Measurements from ENCODE around the gene PRUNE2. TPM values are rescaled to one million over a fixed set of nuclear protein-coding genes. Genes with fewer than 3 reads are reported as not detected.

Gene PRUNE2
- total RNA-seq, 4 donors from 2014 or later = 3.7 to 7.8 (median 4.9) TPM

DNA sequence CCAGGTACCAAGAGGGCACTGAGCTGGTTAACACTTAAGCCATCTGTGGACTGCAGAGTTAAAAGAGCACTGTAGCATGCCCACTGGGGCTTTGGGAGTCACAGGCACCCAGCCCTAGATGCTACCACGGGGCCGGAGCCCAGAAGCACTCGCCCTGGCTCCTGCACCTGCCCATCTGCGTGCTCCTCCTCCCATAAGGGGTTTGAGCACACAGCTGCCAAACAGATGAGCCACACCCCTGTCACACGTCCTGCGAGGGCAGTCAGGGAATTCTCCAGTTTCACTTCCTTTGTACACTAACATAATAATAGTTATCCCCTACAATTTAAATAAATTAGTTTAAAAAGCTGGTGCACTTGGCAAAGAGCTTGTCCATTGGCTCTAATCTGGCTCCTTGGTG, 146.2 kb downstream of the PRUNE2 start:
- DNase-seq = no peak
- WGBS, 2 donors = 70 to 71% methylated on average over 6 of the region's 6 CpGs
- no peak for TF ChIP-seq POLR2A (IDR thresholded peaks at IDR 0.05)
- TF ChIP-seq, protein P1, sequence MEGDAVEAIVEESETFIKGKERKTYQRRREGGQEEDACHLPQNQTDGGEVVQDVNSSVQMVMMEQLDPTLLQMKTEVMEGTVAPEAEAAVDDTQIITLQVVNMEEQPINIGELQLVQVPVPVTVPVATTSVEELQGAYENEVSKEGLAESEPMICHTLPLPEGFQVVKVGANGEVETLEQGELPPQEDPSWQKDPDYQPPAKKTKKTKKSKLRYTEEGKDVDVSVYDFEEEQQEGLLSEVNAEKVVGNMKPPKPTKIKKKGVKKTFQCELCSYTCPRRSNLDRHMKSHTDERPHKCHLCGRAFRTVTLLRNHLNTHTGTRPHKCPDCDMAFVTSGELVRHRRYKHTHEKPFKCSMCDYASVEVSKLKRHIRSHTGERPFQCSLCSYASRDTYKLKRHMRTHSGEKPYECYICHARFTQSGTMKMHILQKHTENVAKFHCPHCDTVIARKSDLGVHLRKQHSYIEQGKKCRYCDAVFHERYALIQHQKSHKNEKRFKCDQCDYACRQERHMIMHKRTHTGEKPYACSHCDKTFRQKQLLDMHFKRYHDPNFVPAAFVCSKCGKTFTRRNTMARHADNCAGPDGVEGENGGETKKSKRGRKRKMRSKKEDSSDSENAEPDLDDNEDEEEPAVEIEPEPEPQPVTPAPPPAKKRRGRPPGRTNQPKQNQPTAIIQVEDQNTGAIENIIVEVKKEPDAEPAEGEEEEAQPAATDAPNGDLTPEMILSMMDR (IDR thresholded peaks at IDR 0.05) = no peak
- no peaks in the 10 kb centered on the region for H3K9me3 ChIP-seq
- no peaks in the 10 kb centered on the region for H3K36me3 ChIP-seq
- no peak overlapping the region for H3K27ac ChIP-seq
- H3K4me3 ChIP-seq (replicated peaks in 1 of 3) = no peak overlapping the region
- intact Hi-C loops (cut with DNase I) = no loop called here
- H3K27me3 ChIP-seq = no peaks in the 10 kb centered on the region
- no peaks in the 10 kb centered on the region for H3K4me1 ChIP-seq

DNA sequence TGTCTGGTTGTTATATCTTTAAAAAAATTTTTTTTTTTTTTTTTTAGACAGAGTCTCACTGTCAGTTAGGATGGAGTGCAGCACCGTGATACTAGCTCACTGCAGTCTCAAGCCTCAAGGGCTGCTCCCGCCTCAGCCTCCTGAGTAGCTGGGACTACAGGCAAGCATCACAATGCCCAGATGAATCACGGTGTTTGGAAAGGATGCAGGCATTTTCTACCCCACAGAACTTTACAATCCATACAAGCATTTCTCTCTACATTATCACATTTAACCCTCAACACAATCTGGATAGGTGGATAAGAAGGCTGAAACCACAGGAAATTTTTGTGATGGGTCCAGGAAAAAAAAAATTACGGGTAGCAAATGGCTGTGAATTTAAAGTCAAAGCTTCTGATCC, 147.4 kb downstream of the PRUNE2 start:
- no peak for DNase-seq
- intact Hi-C loops (cut with DNase I) = no loop called here
- no peak overlapping the region for H3K27ac ChIP-seq
- no peaks in the 10 kb centered on the region for H3K36me3 ChIP-seq
- H3K9me3 ChIP-seq = no peaks in the 10 kb centered on the region
- no peak for TF ChIP-seq POLR2A (IDR thresholded peaks at IDR 0.05)
- TF ChIP-seq, protein P1 (IDR thresholded peaks at IDR 0.05) = no peak
- no peaks in the 10 kb centered on the region for H3K27me3 ChIP-seq
- H3K4me1 ChIP-seq = no peaks in the 10 kb centered on the region
- 70 to 74% methylated on average over 4 of the region's 4 CpGs for WGBS, 2 donors
- H3K4me3 ChIP-seq (replicated peaks in 1 of 3) = no peak overlapping the region

DNA sequence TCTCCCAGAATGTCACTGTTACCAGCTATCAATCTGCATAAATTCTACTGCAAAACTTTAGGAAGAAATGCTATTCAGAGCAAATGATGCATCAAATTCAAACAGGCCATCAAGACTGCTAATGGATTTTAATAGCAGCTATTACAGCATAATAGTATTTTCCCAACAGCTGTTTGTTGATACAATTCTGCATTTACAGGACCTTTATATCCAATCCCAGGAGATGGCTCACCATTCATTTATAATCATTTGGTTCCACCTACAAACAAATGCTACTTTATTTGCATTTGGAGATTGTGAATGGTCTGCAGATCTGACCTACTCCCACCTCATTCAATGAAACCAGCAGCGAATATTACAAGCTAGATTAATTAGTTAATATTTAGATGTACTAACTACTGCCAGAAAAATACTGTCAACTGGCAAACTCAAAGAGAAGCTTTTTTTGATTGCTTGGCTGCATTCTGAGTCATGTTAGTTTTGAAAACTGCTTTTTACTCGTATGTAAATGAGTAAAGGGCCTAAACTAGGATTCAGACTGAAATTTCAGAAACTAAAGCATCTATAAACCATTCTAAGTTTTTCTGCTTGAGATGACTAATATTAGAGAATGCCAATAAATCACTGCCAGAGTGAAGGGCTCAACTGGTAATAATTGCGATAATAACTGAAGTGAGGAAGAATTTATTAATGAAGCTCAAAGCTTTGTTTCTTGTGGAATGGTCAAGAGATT, 148.8 kb downstream of the PRUNE2 start:
- no peak overlapping the region for H3K4me3 ChIP-seq (replicated peaks in 1 of 3)
- H3K9me3 ChIP-seq = no peaks in the 10 kb centered on the region
- no peak overlapping the region for H3K27ac ChIP-seq
- intact Hi-C loops (cut with DNase I) = no loop called here
- H3K36me3 ChIP-seq = no peaks in the 10 kb centered on the region
- no peaks in the 10 kb centered on the region for H3K4me1 ChIP-seq
- TF ChIP-seq, protein P1 (IDR thresholded peaks at IDR 0.05) = no peak
- WGBS, 2 donors = 86 to 90% methylated on average over 3 of the region's 3 CpGs
- DNase-seq = no peak
- no peaks in the 10 kb centered on the region for H3K27me3 ChIP-seq

DNA sequence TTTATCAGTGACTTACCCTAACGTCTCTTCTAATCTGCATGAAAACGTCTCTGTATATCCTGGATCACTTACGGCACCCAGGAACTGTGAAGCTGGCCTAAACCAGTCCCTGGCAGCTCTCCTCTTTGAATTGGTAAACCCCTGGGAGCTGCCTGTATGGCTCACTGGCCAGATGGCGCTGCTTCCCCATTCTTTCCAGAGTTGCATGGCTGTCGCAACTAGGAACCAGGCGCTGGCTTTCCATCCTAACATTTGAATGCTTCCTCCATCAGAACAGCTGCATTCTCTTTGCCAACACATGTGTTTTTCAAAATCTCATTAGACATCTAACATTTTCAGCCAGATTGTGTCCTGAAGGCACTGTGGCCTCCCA, 149.7 kb downstream of the PRUNE2 start:
- TF ChIP-seq, protein P1 (IDR thresholded peaks at IDR 0.05) = peak in 1 of 6 experiments; percentile 12
- TF ChIP-seq POLR2A (IDR thresholded peaks at IDR 0.05) = no peak
- no peaks in the 10 kb centered on the region for H3K27me3 ChIP-seq
- H3K4me1 ChIP-seq = no peaks in the 10 kb centered on the region
- no peaks in the 10 kb centered on the region for H3K36me3 ChIP-seq
- no peak overlapping the region for H3K27ac ChIP-seq
- intact Hi-C loops (cut with DNase I) = no loop called here
- 59 to 62% methylated on average over 6 of the region's 6 CpGs for WGBS, 2 donors
- no peaks in the 10 kb centered on the region for H3K9me3 ChIP-seq
- H3K4me3 ChIP-seq (replicated peaks in 1 of 3) = no peak overlapping the region
- DNase-seq = peak; percentile 13 to 35

DNA sequence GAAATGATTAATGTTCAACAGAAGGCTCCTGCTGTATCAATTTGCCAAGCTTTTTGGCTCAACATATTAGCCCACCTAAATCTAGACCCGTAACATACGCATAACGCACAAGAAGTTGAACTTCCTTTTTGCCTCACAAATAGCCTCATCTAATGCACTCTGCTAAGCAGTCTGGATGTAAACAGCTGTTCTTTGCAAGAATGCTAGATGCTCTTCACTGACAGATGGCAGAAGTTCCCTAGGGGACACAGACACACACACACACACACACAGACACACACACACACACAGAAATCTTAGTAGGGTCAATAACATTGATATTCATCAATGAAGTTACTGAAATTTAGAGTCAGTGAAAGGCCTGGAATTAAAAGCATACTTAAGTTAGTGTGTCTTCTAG, 154.9 kb downstream of the PRUNE2 start:
- no peak overlapping the region for H3K27ac ChIP-seq
- H3K4me1 ChIP-seq = no peaks in the 10 kb centered on the region
- no peaks in the 10 kb centered on the region for H3K36me3 ChIP-seq
- no peak for TF ChIP-seq POLR2A (IDR thresholded peaks at IDR 0.05)
- TF ChIP-seq, protein P1 (IDR thresholded peaks at IDR 0.05) = no peak
- no peak for DNase-seq
- no peak overlapping the region for H3K4me3 ChIP-seq (replicated peaks in 1 of 3)
- 93 to 94% methylated on average over 3 of the region's 3 CpGs for WGBS, 2 donors
- intact Hi-C loops (cut with DNase I) = no loop called here
- no peaks in the 10 kb centered on the region for H3K27me3 ChIP-seq
- H3K9me3 ChIP-seq = no peaks in the 10 kb centered on the region
